Upper lobe of left lung (tissue), 4 donors: ENCODE measurements around the gene ABL2.

Source experiments
- CTCF ChIP-seq, 6 experiments: fragments of 450-650 bp in 4 of 6; fragments of 200-600 bp in 2 of 6; sonication (generic) in 2 of 6; IDR thresholded peaks; one replicate each; pipeline ENCODE4 v1.5.1; 2016 to 2019; ENCODE audit warnings: antibody characterized with exemption in 6 of 6
- POLR2AphosphoS5 ChIP-seq, 2 donors: sonication (generic); formaldehyde crosslinking; IDR thresholded peaks; one replicate each; pipeline ENCODE4 v1.5.1; 2017; ENCODE audit warnings: antibody characterized with exemption in 2 of 2

GRCh38 chr1:179121159-179121938 lies 108.1 kb downstream of the ABL2 start:
- TF ChIP-seq CTCF (IDR thresholded peaks at IDR 0.05) (peak; percentile 15 to 58 (median 34)), POLR2AphosphoS5 (IDR thresholded peaks at IDR 0.05) (no peak)
